Measurements from ENCODE around the gene HLX. TPM values are rescaled to one million over a fixed set of nuclear protein-coding genes. Genes with fewer than 3 reads are reported as not detected.

Gene HLX
- total and polyA plus RNA-seq, 7 donors = 0.92 to 53.5 (median 28.2) TPM

DNA sequence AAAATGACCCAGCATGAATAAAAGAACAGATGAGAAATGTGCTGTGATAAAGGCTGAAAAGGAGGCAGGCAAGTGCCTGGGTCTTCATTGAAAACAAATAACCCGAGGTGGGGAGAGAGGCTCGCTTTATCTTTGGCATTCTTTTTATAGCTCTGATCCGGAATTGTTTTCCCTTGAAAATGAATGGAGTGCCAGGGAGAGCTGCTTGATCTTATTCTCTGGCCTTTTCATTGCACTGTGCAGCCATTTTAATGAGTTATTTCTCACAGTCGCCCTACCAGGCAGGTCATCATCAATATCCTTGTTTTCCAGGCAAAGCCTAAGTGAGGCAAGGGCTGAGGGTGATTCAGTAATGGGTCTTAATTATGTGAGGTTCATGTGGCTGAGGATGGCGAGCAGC lies 39.8 kb upstream of the HLX start:
- H3K4me1 ChIP-seq = peaks cover 0 to 18% (median 17%) of the 10 kb centered on the region in 4 donors
- no peak for DNase-seq
- TF ChIP-seq POLR2A (IDR thresholded peaks at IDR 0.05) = no peak
- TF ChIP-seq, protein P1, sequence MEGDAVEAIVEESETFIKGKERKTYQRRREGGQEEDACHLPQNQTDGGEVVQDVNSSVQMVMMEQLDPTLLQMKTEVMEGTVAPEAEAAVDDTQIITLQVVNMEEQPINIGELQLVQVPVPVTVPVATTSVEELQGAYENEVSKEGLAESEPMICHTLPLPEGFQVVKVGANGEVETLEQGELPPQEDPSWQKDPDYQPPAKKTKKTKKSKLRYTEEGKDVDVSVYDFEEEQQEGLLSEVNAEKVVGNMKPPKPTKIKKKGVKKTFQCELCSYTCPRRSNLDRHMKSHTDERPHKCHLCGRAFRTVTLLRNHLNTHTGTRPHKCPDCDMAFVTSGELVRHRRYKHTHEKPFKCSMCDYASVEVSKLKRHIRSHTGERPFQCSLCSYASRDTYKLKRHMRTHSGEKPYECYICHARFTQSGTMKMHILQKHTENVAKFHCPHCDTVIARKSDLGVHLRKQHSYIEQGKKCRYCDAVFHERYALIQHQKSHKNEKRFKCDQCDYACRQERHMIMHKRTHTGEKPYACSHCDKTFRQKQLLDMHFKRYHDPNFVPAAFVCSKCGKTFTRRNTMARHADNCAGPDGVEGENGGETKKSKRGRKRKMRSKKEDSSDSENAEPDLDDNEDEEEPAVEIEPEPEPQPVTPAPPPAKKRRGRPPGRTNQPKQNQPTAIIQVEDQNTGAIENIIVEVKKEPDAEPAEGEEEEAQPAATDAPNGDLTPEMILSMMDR (IDR thresholded peaks at IDR 0.05) = no peak
- intact Hi-C loops (cut with DNase I) = no loop called here
- H3K4me3 ChIP-seq = no peak overlapping the region
- no peaks in the 10 kb centered on the region for H3K9me3 ChIP-seq
- H3K27me3 ChIP-seq = no peaks in the 10 kb centered on the region
- no peaks in the 10 kb centered on the region for H3K36me3 ChIP-seq
- WGBS, 2 donors = 74 to 77% methylated on average over 5 of the region's 5 CpGs
- no peak overlapping the region for H3K27ac ChIP-seq

DNA sequence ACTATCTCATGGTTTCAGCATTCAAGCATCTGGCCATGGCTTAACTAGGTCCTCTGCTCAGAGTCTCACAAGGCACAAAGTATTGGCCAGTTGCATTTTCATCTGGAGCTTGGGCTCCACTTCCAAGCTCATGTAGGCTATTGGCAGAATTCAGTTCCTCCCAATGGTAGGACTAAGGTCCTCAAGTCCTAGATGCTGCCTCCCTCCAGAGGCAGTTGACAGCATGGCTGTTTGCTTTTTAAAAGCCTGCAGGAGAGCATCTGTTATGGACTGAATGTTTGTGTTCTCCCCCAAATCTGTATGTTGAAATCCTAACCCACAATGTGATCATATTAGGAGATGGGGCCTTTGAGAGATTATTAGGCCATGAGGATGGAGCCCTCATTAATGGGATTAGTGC lies 38.0 kb upstream of the HLX start:
- Histone ChIP-seq H3K27ac (no peak overlapping the region), H3K27me3 (no peaks in the 10 kb centered on the region), H3K4me1 (peaks cover 0 to 19% (median 17%) of the 10 kb centered on the region in 4 donors), H3K36me3 (no peaks in the 10 kb centered on the region), H3K9me3 (no peaks in the 10 kb centered on the region), H3K4me3 (no peak overlapping the region)
- intact Hi-C loops (cut with DNase I) = no loop called here
- no peak for DNase-seq
- TF ChIP-seq, protein P1 (IDR thresholded peaks at IDR 0.05) = no peak
- TF ChIP-seq POLR2AphosphoS5 (IDR thresholded peaks at IDR 0.05) = no peak

DNA sequence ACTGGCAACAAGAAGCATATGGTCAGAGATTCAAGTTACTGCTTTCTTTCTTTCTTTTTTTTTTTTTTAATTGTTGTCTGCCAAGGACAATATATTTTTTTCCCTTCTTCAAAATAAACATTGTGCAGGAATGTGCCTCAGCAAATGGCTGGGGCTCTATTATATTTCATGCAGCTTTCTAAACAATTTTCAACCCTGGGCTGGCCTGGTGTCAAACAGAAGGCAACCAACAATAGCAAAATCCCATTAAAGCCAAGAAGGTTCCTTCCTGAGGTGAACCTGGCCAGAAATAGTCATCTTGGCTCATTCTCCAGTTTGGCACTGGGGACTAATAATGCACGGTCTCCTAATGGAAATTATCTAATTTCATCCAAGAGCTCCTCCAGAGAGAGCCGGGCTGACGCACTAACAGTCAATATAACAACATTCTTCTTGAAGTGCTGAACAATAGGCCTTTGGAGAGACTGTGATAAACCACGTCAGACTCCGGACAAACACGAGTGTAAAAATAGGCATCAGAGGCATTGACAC lies 35.7 kb upstream of the HLX start:
- peaks cover 0 to 19% (median 17%) of the 10 kb centered on the region in 4 donors for H3K4me1 ChIP-seq
- intact Hi-C loops (cut with DNase I) = no loop called here
- 54 to 76% methylated on average over 6 of the region's 6 CpGs for WGBS, 2 donors
- no peak overlapping the region for H3K4me3 ChIP-seq
- no peaks in the 10 kb centered on the region for H3K9me3 ChIP-seq
- peak; percentile 26 to 72 (median 58) for TF ChIP-seq POLR2AphosphoS5 (IDR thresholded peaks at IDR 0.05)
- peak in 1 of 4 donors; percentile 27 for TF ChIP-seq EP300 (IDR thresholded peaks at IDR 0.05)
- no peak for TF ChIP-seq POLR2A (IDR thresholded peaks at IDR 0.05)
- TF ChIP-seq, protein P1 (IDR thresholded peaks at IDR 0.05) = no peak
- peak overlapping the region; percentile 38 to 76 (median 59) for H3K27ac ChIP-seq
- no peaks in the 10 kb centered on the region for H3K27me3 ChIP-seq
- peak; percentile 86 for DNase-seq
- H3K36me3 ChIP-seq = no peaks in the 10 kb centered on the region

DNA sequence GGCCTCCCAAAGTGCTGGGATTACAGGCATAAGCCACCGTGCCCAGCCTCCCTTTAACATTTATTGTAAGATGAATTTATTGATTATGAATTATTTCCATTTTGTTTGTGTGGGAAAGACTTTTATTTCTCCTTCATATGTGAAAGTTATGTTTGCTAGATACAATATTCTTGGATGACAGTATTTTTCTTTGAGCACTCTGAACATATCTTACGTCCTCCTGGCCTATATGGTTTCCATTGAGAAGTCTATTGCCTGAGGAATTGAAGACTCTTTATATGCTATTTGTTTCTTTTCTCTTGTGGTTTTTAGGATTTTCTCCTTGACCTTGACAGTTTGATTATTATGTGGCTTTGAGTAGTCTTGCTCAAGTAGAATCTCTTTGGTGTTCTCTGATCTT lies 26.8 kb upstream of the HLX start:
- no peak for TF ChIP-seq POLR2AphosphoS5 (IDR thresholded peaks at IDR 0.05)
- TF ChIP-seq, protein P1 (IDR thresholded peaks at IDR 0.05) = no peak
- no peak for TF ChIP-seq POLR2A (IDR thresholded peaks at IDR 0.05)
- no peak for TF ChIP-seq EP300 (IDR thresholded peaks at IDR 0.05)
- intact Hi-C loops (cut with DNase I) = no loop called here
- WGBS, 2 donors = 91 to 94% methylated on average over 2 of the region's 2 CpGs
- DNase-seq = no peak
- H3K4me3 ChIP-seq = no peak overlapping the region
- H3K36me3 ChIP-seq = no peaks in the 10 kb centered on the region
- peaks cover 2 to 7% (median 3%) of the 10 kb centered on the region in 4 donors for H3K9me3 ChIP-seq
- H3K4me1 ChIP-seq = no peaks in the 10 kb centered on the region
- H3K27me3 ChIP-seq = no peaks in the 10 kb centered on the region
- no peak overlapping the region for H3K27ac ChIP-seq

DNA sequence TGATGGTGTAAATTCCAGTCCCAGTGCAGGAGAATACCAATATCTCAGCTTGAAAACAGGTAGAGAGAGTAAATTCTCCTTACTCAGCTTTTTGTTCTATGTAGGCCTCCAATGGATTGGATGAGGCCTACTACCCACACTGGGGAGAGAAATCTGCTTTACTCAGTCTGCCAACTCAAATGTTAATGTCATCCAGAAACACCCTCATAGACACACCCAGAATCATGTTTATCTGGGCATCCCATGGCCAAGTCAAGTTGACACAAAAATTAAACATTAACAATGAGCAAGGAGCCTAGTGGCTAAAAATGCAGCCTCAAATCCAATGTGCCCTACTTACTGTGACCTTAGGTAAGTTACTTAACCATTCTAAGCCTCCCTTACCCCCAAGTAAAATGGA lies 6.9 kb upstream of the HLX start:
- Histone ChIP-seq H3K27ac (no peak overlapping the region), H3K4me1 (peaks cover 0 to 51% (median 39%) of the 10 kb centered on the region in 4 donors), H3K36me3 (no peaks in the 10 kb centered on the region), H3K4me3 (no peak overlapping the region), H3K9me3 (no peaks in the 10 kb centered on the region), H3K27me3 (no peaks in the 10 kb centered on the region)
- intact Hi-C loops (cut with DNase I) = no loop called here
- TF ChIP-seq, protein P1 (IDR thresholded peaks at IDR 0.05) = no peak
- no peak for TF ChIP-seq POLR2AphosphoS5 (IDR thresholded peaks at IDR 0.05)
- no peak for TF ChIP-seq EP300 (IDR thresholded peaks at IDR 0.05)
- TF ChIP-seq POLR2A (IDR thresholded peaks at IDR 0.05) = no peak
- no peak for DNase-seq

Measured in sigmoid colon (tissue), 7 donors.